SK-N-SH treated with all-trans-retinoic acid at 6 μM for 48 hours (cell line): ENCODE measurements around the gene HHAT.

ENCODE experiments used
- ARNTL ChIP-seq: fragments of 450-650 bp; formaldehyde crosslinking; IDR thresholded peaks from 2 replicates; pipeline ENCODE4 v1.5.0; 2020; ENCODE audit warnings: low read depth, mild to moderate bottlenecking, moderate library complexity, borderline replicate concordance
- BACH2 ChIP-seq: fragments of 250-450 bp; sonication (Bioruptor Pico); IDR thresholded peaks from 2 replicates; pipeline ENCODE4 v1.9.0; 2021; ENCODE audit warnings: mild to moderate bottlenecking, borderline replicate concordance
- CSDC2 ChIP-seq: fragments of 250-450 bp; sonication (Bioruptor Pico); IDR thresholded peaks from 2 replicates; pipeline ENCODE4 v1.5.0; 2020; ENCODE audit warnings: mild to moderate bottlenecking, moderate library complexity
- ESRRG ChIP-seq: fragments of 250-450 bp; sonication (Bioruptor Pico); IDR thresholded peaks from 2 replicates; pipeline ENCODE4 v1.6.1; 2021; ENCODE audit warnings: mild to moderate bottlenecking
- PATZ1 ChIP-seq: fragments of 250-450 bp; sonication (Bioruptor Pico); IDR thresholded peaks from 2 replicates; pipeline ENCODE4 v1.8.0; 2020; ENCODE audit warnings: mild to moderate bottlenecking, moderate library complexity, borderline replicate concordance
- ZFP3 ChIP-seq: fragments of 250-450 bp; sonication (Bioruptor Pico); IDR thresholded peaks from 2 replicates; pipeline ENCODE4 v1.5.0; 2020; ENCODE audit warnings: mild to moderate bottlenecking, moderate library complexity
- ZFP30 ChIP-seq: fragments of 450-650 bp; formaldehyde crosslinking; IDR thresholded peaks from 2 replicates; pipeline ENCODE4 v1.5.0; 2022; ENCODE audit warnings: mild to moderate bottlenecking, moderate library complexity
- ZNF70 ChIP-seq: fragments of 450-650 bp; formaldehyde crosslinking; IDR thresholded peaks from 2 replicates; pipeline ENCODE4 v1.5.0; 2020; ENCODE audit warnings: mild to moderate bottlenecking, moderate library complexity
- TF ChIP-seq, protein P1 (sequence below): fragments of 250-450 bp; sonication (Bioruptor Pico); IDR thresholded peaks from 2 replicates; pipeline ENCODE4 v1.8.0; 2021; ENCODE audit warnings: low read depth, mild to moderate bottlenecking, moderate library complexity, borderline replicate concordance

GRCh38 chr1:210505601-210506496, 177.1 kb downstream of the HHAT start:
- no peak for TF ChIP-seq CSDC2
- no peak for TF ChIP-seq ZFP30
- no peak for TF ChIP-seq ZFP3 (CRISPR knock-in tag)
- no peak for TF ChIP-seq PATZ1 (CRISPR knock-in tag)
- no peak for TF ChIP-seq ZNF70 (CRISPR knock-in tag)
- TF ChIP-seq, protein P1, sequence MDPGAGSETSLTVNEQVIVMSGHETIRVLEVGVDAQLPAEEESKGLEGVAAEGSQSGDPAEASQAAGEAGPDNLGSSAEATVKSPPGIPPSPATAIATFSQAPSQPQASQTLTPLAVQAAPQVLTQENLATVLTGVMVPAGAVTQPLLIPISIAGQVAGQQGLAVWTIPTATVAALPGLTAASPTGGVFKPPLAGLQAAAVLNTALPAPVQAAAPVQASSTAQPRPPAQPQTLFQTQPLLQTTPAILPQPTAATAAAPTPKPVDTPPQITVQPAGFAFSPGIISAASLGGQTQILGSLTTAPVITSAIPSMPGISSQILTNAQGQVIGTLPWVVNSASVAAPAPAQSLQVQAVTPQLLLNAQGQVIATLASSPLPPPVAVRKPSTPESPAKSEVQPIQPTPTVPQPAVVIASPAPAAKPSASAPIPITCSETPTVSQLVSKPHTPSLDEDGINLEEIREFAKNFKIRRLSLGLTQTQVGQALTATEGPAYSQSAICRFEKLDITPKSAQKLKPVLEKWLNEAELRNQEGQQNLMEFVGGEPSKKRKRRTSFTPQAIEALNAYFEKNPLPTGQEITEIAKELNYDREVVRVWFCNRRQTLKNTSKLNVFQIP: no peak
- no peak for TF ChIP-seq ESRRG
- TF ChIP-seq BACH2 (CRISPR knock-in tag): no peak
- no peak for TF ChIP-seq ARNTL (CRISPR knock-in tag)
